Urinary bladder (tissue), 4 donors: ENCODE results near the gene CMIP. TPM values are rescaled to one million over a fixed set of nuclear protein-coding genes. Genes with fewer than 3 reads are reported as not detected.

Experiments
- DNase-seq: peaks from one replicate; pipeline ENCODE4 v3.0.0-alpha.2; 2015; ENCODE audit errors: extremely low spot score
- H3K27ac ChIP-seq: one replicate; pipeline ENCODE4 v1.5.1; 2013; ENCODE audit warnings: low read depth, mild to moderate bottlenecking, moderate library complexity
- H3K36me3 ChIP-seq: one replicate; pipeline ENCODE4 v1.6.1; 2013; ENCODE audit warnings: mild to moderate bottlenecking, moderate library complexity; ENCODE audit not compliant: insufficient read depth
- H3K4me1 ChIP-seq: one replicate; pipeline ENCODE4 v1.6.1; 2013; ENCODE audit warnings: mild to moderate bottlenecking, moderate library complexity; ENCODE audit not compliant: insufficient read depth
- H3K4me3 ChIP-seq: one replicate; pipeline ENCODE4 v1.5.1; 2013; ENCODE audit warnings: low read depth, low read length
- WGBS: extraction: QIAGEN DNeasy Blood & Tissue Kit; methylation state at CpG from one replicate; pipeline ENCODE4 v1.1.7; 2013; 5-methylcytosine and 5-hydroxymethylcytosine counted together
- polyA plus RNA-seq: library from polyadenylated mRNA; stranded (reverse); fragments of 200-250 nt; gene quantifications from one replicate; pipeline ENCODE4 v1.2.3, GENCODE V29; 2013
- total RNA-seq: library from RNA; depleted of rRNA; stranded (reverse); fragments of >200 nt; gene quantifications from one replicate; pipeline ENCODE4 v1.2.3, GENCODE V29; 2014
- donor health status: healthy with polysubstance abuse.
- donor health status: healthy.

CMIP gene
- total and polyA plus RNA-seq, 2 donors: 21.7 to 29.4 TPM

DNA sequence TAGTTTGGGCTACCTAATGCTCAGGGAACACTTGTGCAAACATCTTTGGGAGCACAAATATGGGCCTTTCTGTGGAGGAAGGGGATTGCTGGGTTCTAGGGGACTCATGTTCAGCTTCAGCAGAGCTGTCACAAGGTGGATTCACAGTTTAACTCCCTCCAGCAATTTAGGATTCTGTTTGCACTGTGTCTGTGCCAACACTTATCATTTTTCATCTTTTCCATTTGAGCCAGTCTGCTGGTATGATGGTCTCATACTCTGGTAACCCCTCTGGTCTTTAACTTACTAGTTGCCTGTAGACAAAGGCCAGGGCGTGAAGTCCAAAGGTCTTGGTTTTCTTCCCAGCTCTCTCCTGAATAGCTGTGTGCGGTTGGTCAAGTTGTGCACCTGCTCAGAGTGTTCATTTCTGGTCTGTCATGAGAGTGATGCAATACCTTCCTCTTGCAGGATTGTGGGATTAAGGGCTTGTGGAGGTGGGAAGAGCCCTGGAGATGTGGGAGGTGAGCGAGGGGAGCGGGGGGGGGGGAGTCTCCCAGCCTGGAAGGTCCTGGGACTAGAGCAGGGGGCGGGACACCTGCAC is 152.6 kb downstream of the CMIP start:
- no peaks in the 10 kb centered on the region for H3K36me3 ChIP-seq
- DNase-seq: no peak
- no peak overlapping the region for H3K4me3 ChIP-seq
- H3K4me1 ChIP-seq: peaks cover 2% of the 10 kb centered on the region
- WGBS: 99% methylated on average over 5 of the region's 5 CpGs
- no peak overlapping the region for H3K27ac ChIP-seq

DNA sequence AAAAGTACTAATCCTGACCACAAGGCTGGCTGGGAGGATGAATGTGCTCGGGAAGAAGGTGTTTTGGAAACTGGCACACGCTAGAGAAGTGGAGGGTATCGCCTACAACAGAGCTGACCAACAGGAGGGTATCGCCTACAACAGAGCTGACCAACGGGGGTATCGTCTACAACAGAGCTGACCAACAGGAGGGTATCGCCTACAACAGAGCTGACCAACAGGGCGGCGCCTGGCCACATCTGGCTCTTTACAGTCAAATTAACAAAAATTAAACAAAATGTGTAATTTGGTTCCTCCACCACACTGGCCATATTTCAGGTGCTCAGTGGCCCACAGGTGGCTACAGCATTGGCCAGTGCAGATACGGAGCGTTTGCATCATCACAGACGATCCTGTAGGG is 153.5 kb downstream of the CMIP start:
- Histone ChIP-seq H3K4me1 (peaks cover 2% of the 10 kb centered on the region), H3K4me3 (no peak overlapping the region), H3K36me3 (no peaks in the 10 kb centered on the region), H3K27ac (no peak overlapping the region)
- no peak for DNase-seq
- WGBS: 97% methylated on average over 12 of the region's 12 CpGs

DNA sequence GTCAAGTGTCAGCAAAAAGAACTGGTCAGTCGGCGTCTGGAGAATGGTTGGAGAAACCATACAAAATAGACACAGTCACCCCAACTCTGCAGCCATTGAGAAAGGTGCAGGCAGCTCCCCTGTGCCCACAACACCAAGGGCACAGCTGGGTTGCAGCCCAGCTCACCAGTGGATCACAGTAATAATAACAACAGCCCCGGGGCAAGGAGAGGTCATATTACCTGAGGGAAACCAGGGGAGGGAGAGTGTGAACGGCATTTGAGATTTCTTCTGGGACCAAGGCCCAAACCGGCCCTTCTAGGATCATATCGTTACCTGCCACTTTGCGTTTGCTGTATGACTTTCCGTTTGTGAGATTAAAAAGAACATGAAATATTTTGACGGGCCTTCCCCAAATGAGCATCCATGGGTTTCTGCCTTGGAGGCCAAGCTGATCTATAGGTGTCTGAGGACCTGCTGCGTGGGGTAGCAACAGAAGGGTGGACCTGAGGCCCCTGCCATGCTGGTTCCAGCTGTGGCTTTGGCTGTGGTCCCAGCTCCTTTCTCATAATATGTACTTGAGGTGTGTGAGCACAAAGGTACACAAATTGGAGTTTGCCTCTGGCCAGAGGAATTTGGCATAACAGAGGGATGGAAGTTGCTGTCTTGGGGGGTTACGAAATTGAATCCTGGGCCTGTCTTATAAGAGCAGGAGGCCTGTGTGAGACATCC is 154.6 kb downstream of the CMIP start:
- Histone ChIP-seq H3K27ac (no peak overlapping the region), H3K4me3 (no peak overlapping the region), H3K36me3 (no peaks in the 10 kb centered on the region), H3K4me1 (peaks cover 2% of the 10 kb centered on the region)
- DNase-seq: no peak
- WGBS: 80% methylated on average over 11 of the region's 11 CpGs

DNA sequence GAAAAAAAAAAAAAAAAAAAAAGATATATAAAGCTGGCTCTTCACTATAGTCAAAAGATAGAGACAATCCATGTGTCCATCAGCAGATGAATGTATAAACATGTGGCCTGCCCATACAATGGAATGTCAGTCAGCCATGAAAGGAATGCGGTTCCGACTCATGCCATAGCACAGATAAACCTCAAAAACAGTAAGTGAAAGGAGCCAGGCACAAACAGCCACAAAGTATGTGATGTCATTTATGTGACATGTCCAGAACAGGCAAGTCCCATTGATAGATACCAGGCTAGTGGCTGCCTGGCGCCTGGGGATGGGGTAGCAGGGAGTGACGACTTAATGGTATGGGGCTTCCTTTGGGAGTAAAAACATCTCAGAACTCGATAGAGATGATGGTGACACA is 155.7 kb downstream of the CMIP start:
- no peak overlapping the region for H3K27ac ChIP-seq
- no peaks in the 10 kb centered on the region for H3K36me3 ChIP-seq
- no peak overlapping the region for H3K4me3 ChIP-seq
- peaks cover 2% of the 10 kb centered on the region for H3K4me1 ChIP-seq
- 69% methylated on average over 5 of the region's 5 CpGs for WGBS
- no peak for DNase-seq

DNA sequence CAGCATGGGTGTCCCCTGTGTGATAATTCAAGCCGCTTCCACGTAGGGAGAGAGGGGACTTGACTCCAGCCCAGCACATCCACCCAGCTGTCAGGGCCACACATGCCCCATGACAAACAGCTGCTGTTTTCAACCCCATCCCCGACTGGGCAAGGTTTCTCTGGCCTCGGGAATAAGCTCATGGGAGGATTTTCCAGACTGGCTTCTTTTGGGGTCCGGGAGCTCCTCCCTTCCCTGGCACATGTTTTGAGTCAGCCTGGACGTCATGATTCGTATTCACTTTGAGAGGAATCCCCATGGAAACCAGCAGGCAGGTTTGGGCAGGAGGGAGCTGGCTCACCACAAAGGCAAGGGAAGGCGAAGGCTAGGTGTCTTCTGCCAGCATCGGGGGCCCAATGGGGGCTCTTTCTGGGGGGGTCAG is 156.4 kb downstream of the CMIP start:
- Histone ChIP-seq H3K36me3 (no peaks in the 10 kb centered on the region), H3K4me3 (no peak overlapping the region), H3K27ac (no peak overlapping the region), H3K4me1 (peaks cover 2% of the 10 kb centered on the region)
- peak; percentile 73 for DNase-seq
- 52% methylated on average over 9 of the region's 9 CpGs for WGBS

DNA sequence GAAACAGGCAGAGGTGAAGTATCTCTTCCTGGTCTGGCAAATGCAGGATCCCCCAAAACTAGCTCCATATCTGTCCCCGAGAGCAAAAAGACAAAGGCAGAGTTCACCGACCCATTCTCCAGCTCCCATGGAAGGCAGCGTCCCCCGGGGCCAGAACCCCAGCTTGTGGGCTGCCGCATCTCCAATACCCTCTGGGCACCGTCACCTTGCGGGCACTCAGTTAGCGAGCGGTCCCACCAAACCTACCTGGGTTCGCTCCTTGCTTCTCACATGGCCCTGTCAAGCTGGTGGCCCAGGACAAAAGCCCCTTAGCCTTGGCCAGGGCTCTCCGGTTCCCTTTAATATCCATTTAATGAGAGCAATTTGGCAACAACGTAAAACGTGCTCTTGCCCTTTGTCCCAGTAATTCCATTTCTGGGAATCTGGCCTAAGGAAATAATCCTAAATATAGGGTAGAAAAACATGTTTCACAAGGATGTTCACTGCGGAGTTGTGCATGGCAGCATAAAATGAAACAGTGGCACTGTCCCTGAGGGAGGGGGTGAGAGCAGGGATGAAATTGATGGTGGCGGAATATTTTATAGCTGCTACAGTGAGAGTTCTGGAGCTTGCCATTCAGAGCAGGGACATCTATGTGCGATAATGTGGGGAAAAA is 157.1 kb downstream of the CMIP start:
- no peak overlapping the region for H3K4me3 ChIP-seq
- WGBS: 84% methylated on average over 16 of the region's 16 CpGs
- peaks cover 2% of the 10 kb centered on the region for H3K4me1 ChIP-seq
- H3K27ac ChIP-seq: no peak overlapping the region
- no peak for DNase-seq
- H3K36me3 ChIP-seq: no peaks in the 10 kb centered on the region

DNA sequence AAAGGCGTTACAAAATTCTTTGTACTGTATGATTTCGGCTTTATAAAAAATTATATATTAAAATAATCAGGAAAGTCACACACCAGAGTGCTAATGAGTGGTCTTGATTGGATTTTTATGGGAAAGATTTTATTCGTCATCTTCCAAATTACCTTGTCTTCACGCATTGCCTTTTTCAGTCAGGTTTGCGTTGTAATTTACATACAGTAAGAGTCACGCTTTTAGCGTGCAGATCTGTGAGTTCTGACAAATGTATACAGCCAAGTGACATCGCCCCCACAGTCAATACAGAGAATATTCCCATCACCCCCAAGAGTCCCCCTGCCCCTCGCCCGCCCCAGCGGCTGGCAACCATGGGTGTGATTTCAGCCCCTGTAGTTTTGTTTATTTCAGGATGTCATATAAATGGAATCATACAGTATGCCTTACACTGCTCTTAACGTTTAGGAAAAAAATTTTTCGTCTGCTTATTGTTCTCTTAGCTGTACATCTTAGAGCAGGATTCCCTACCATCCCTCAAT is 157.7 kb downstream of the CMIP start:
- no peaks in the 10 kb centered on the region for H3K36me3 ChIP-seq
- WGBS: 84% methylated on average over 13 of the region's 13 CpGs
- DNase-seq: no peak
- no peak overlapping the region for H3K27ac ChIP-seq
- H3K4me1 ChIP-seq: peaks cover 2% of the 10 kb centered on the region
- H3K4me3 ChIP-seq: no peak overlapping the region

DNA sequence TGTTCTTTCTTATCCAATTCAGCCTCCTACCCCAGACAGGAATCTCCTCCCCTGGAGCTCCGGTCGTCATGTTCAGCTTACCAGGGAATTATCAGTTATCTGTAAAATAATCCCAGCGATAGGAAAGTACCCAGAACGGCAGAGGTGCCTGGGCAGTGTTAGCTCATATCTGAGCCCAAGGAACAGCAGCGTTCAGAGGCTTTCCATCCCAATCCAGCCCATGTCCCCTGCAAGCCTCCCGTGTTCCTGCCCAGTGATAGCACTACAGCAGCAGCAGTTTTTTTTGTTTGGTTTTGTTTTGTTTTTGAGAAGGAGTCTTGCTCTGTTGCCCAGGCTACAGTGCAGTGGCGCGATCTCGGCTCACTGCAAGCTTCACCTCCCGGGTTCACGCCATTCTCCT is 158.2 kb downstream of the CMIP start:
- no peak for DNase-seq
- WGBS: 73% methylated on average over 11 of the region's 11 CpGs
- Histone ChIP-seq H3K27ac (no peak overlapping the region), H3K4me3 (no peak overlapping the region), H3K4me1 (peaks cover 2% of the 10 kb centered on the region), H3K36me3 (no peaks in the 10 kb centered on the region)

DNA sequence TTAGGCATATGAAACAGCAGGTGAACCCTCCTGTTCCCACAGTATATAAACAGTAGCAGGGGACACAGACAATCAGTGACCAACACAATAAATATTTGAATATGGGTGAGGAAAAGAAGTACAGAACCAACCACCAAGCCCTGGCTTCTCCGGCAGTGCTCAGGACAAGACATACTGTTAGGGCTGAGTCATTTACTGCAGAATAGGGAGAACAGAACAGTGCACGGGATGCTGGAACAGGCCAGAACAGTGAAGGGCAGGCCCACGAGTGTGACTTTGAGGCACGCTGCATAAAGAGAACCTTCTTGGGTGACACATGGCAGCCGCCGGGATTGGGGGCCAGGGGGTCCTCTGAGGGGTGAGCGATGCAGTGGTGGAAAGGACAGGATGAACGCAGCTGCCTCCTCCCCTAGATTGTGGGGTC is 160.4 kb downstream of the CMIP start:
- DNase-seq: no peak
- no peaks in the 10 kb centered on the region for H3K36me3 ChIP-seq
- peaks cover 2% of the 10 kb centered on the region for H3K4me1 ChIP-seq
- 91% methylated on average over 8 of the region's 8 CpGs for whole genome bisulfite sequencing
- no peak overlapping the region for H3K4me3 ChIP-seq
- H3K27ac ChIP-seq: no peak overlapping the region

DNA sequence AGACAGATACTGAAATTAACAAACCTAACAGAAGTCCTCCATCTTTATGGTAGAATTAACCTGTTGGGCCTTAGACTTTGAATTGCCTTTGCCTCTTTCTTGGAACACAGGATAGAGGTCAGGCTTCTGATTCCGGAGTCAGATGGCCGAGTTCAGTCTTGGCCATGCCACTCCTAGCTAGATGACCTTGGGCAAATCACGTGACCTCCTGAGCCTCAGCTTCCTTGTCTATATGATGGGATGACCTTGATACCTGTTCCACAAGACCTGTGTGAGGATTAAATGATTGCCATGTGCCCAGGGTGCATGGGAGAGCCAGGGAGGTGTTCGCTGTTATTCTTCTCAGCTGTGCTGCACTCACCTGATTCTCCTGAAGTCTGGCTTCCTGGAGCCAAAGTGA is 161.4 kb downstream of the CMIP start:
- no peak overlapping the region for H3K27ac ChIP-seq
- H3K4me3 ChIP-seq: no peak overlapping the region
- WGBS: 97% methylated on average over 4 of the region's 4 CpGs
- H3K36me3 ChIP-seq: no peaks in the 10 kb centered on the region
- no peak for DNase-seq
- H3K4me1 ChIP-seq: peaks cover 2% of the 10 kb centered on the region

DNA sequence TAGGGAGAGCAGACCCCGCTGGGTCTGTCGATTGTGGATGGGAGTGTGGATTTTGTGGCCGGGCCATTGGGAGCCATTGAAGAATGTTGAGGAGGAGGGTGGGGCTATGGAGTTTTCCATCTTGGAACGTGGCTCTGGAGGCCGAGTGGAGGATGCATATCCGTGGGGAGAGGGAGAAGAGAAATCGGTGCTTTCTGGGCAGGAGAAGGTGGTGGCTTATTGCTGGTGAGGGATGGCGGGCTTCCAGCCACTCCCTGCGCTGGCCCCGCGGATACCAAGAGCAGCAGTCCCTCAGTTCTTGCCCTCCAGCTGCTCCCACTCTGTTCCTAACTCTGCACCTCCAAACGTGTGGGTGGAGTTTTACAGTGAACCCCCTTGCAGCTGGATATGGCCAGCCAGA is 162.4 kb downstream of the CMIP start:
- no peaks in the 10 kb centered on the region for H3K36me3 ChIP-seq
- H3K4me3 ChIP-seq: no peak overlapping the region
- no peak overlapping the region for H3K27ac ChIP-seq
- no peaks in the 10 kb centered on the region for H3K4me1 ChIP-seq
- WGBS: 91% methylated on average over 12 of the region's 12 CpGs
- DNase-seq: no peak

DNA sequence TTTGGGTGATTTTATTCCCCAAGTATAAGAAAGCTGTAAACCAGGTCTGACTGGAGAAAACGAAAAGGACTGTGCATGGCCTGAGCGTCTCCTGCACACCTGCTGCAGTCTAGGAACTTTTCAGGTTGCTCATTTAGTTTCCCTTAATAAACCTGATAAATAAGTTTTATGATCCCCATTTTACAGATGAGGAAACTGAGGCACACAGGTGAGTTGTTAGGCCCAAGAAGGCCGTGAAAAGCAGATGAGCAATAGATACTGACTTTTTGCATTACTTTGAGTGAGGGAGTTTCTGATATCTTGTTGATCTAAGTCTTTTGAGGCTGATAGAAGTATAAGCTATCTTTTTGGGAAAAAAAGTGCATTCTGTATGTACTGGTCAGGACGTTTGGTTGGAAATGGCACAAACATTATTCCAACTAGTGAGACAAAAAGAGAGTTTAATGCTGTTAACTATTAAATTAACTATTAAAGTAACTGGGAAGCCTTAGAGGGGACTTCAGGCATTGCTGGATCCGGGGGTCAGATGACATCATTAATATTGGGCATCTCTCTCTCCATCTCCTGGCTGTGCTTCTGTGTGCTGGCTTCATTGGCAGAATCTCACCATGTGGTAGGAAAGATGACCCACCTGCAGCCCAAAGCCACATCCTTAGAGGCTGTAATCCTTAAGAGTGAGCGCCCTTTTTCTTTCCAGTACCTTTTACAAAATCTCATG is 163.4 kb downstream of the CMIP start:
- no peaks in the 10 kb centered on the region for H3K36me3 ChIP-seq
- DNase-seq: no peak
- no peak overlapping the region for H3K27ac ChIP-seq
- H3K4me1 ChIP-seq: no peaks in the 10 kb centered on the region
- WGBS: 95% methylated on average over 6 of the region's 6 CpGs
- H3K4me3 ChIP-seq: no peak overlapping the region

DNA sequence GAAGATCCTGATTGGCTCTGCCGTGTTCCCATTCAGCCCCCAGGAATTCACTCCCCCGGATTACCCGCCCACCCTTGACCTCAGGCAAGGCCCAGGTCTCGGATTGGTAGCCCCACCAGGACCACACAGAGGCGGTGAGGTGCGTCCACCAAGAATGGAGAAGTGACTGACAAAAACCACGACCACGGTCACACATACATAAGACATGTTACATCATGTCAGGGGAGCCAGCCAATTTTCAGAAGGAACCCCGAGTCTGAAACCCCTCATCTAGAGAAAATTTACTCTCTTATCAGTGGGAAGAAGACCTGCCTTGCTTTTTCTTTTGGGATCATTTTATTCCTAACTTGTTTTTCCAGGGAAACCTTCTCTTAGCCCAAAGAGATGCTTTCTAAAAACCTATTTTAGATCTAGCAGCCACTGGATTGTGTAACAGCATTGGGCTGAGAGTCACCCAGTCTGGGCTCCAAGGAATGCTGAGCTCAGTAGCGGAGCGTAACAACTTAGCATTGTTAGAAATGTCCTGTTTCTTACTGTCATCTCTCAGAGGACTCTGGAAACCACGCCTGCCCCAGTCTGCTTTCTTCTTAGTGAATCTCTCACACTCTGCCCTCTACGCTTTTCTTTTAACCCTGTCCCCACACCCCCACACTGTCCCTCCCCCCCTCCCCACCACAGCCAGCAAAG is 164.1 kb downstream of the CMIP start:
- Histone ChIP-seq H3K4me3 (no peak overlapping the region), H3K27ac (no peak overlapping the region), H3K4me1 (no peaks in the 10 kb centered on the region), H3K36me3 (no peaks in the 10 kb centered on the region)
- 82% methylated on average over 13 of the region's 13 CpGs for WGBS
- DNase-seq: no peak
